Vagina (tissue), 2 donors: Measurements from ENCODE around the gene COL5A1. TPM values are rescaled to one million over a fixed set of nuclear protein-coding genes. Genes with fewer than 3 reads are reported as not detected.

Experiments used
- DNase-seq, 2 donors: peaks; one replicate each; pipeline ENCODE4 v3.0.0-alpha.2; 2017; ENCODE audit errors: extremely low spot score in 2 of 2
- H3K27ac ChIP-seq: fragments of 200-600 bp; sonication (generic); one replicate; pipeline ENCODE4 v1.5.1; 2019
- H3K27me3 ChIP-seq: fragments of 200-600 bp; sonication (generic); one replicate; pipeline ENCODE4 v1.5.1; 2019
- H3K36me3 ChIP-seq, 2 donors: fragments of 200-600 bp; sonication (generic); one replicate each; pipeline ENCODE4 v1.5.1; 2017 to 2019
- H3K4me1 ChIP-seq: fragments of 200-600 bp; sonication (generic); one replicate; pipeline ENCODE4 v1.5.1; 2019
- H3K4me3 ChIP-seq, 2 donors: fragments of 200-600 bp; sonication (generic); 1 replicate in 1 of 2; 2 replicates in 1 of 2; pipeline ENCODE4 v1.5.1; 2016 to 2019
- H3K9me3 ChIP-seq: fragments of 200-600 bp; sonication (generic); one replicate; pipeline ENCODE4 v1.5.1; 2019
- CTCF ChIP-seq, 3 experiments: fragments of 450-650 bp in 2 of 3; fragments of 200-600 bp in 1 of 3; sonication (generic) in 1 of 3; IDR thresholded peaks; one replicate each; pipeline ENCODE4 v1.5.1; 2017 to 2019; ENCODE audit warnings: antibody characterized with exemption in 3 of 3, mild to moderate bottlenecking in 2 of 3, moderate library complexity in 2 of 3
- POLR2A ChIP-seq, 2 donors: fragments of 450-650 bp; IDR thresholded peaks; one replicate each; pipeline ENCODE4 v1.6.1; 2017; ENCODE audit warnings: antibody characterized with exemption in 2 of 2, mild to moderate bottlenecking in 2 of 2, moderate library complexity in 2 of 2
- POLR2AphosphoS5 ChIP-seq, 2 donors: sonication (generic); formaldehyde crosslinking; IDR thresholded peaks; one replicate each; pipeline ENCODE4 v1.9.0; 2017; ENCODE audit warnings: antibody characterized with exemption in 2 of 2, mild to moderate bottlenecking in 2 of 2, low read depth in 1 of 2; ENCODE audit not compliant: insufficient read depth in 1 of 2
- intact Hi-C: fragments of 100-400 bp; cut with DNase I; formaldehyde crosslinking; loops from one replicate; pipeline ENCODE4 v1.15.1; 2023
- total RNA-seq: library from RNA; depleted of rRNA; stranded (reverse); fragments of >200 nt; gene quantifications from one replicate; pipeline ENCODE4 v1.2.3, GENCODE V29; 2016

Gene COL5A1
- total RNA-seq, 1 donor from 2014 or later: 36.6 TPM

- peaks cover 0 to 37% of the 10 kb centered on the region in 2 donors for H3K36me3 ChIP-seq
- no peaks in the 10 kb centered on the region for H3K9me3 ChIP-seq
- no peak for DNase-seq
- intact Hi-C loops: no loop called here
- TF ChIP-seq POLR2AphosphoS5 (IDR thresholded peaks at IDR 0.05; ENCODE audit: insufficient read depth in 1 of 2, low read depth in 1 of 2): no peak
- no peak for TF ChIP-seq CTCF (IDR thresholded peaks at IDR 0.05)
- no peak for TF ChIP-seq POLR2A (IDR thresholded peaks at IDR 0.05)
- no peak overlapping the region for H3K4me3 ChIP-seq
- H3K27ac ChIP-seq: no peak overlapping the region
- no peaks in the 10 kb centered on the region for H3K4me1 ChIP-seq
- no peaks in the 10 kb centered on the region for H3K27me3 ChIP-seq
Observed at GRCh38 chr9:134755221-134755907, 113.8 kb downstream of the COL5A1 start.

GRCh38 chr9:134756098-134756497 is 114.5 kb downstream of the COL5A1 start:
- Histone ChIP-seq H3K9me3 (no peaks in the 10 kb centered on the region), H3K4me3 (no peak overlapping the region), H3K36me3 (peaks cover 0 to 31% of the 10 kb centered on the region in 2 donors), H3K27ac (no peak overlapping the region), H3K27me3 (no peaks in the 10 kb centered on the region), H3K4me1 (no peaks in the 10 kb centered on the region)
- no peak for DNase-seq
- no peak for TF ChIP-seq POLR2AphosphoS5 (IDR thresholded peaks at IDR 0.05; ENCODE audit: insufficient read depth in 1 of 2, low read depth in 1 of 2)
- TF ChIP-seq CTCF (IDR thresholded peaks at IDR 0.05): no peak
- no peak for TF ChIP-seq POLR2A (IDR thresholded peaks at IDR 0.05)
- intact Hi-C loops: no loop called here

GRCh38 chr9:134757216-134757975 is 115.8 kb downstream of the COL5A1 start:
- TF ChIP-seq POLR2A (IDR thresholded peaks at IDR 0.05) (no peak), CTCF (IDR thresholded peaks at IDR 0.05) (no peak), POLR2AphosphoS5 (IDR thresholded peaks at IDR 0.05; ENCODE audit: insufficient read depth in 1 of 2, low read depth in 1 of 2) (no peak)
- H3K4me3 ChIP-seq: no peak overlapping the region

GRCh38 chr9:134758949-134759607 is 117.5 kb downstream of the COL5A1 start:
- Histone ChIP-seq H3K4me1 (no peaks in the 10 kb centered on the region), H3K36me3 (peaks cover 0 to 41% of the 10 kb centered on the region in 2 donors), H3K27me3 (no peaks in the 10 kb centered on the region), H3K27ac (no peak overlapping the region), H3K4me3 (no peak overlapping the region), H3K9me3 (no peaks in the 10 kb centered on the region)
- no peak for DNase-seq
- no peak for TF ChIP-seq CTCF (IDR thresholded peaks at IDR 0.05)
- no peak for TF ChIP-seq POLR2AphosphoS5 (IDR thresholded peaks at IDR 0.05; ENCODE audit: insufficient read depth in 1 of 2, low read depth in 1 of 2)
- TF ChIP-seq POLR2A (IDR thresholded peaks at IDR 0.05): no peak
- intact Hi-C loops: no loop called here

More at GRCh38 chr9:134757216-134757975, 115.8 kb downstream of the COL5A1 start:
- H3K36me3 ChIP-seq: peaks cover 0 to 44% of the 10 kb centered on the region in 2 donors
- no peaks in the 10 kb centered on the region for H3K4me1 ChIP-seq
- no peak overlapping the region for H3K27ac ChIP-seq
- no peaks in the 10 kb centered on the region for H3K9me3 ChIP-seq
- intact Hi-C loops: no loop called here
- DNase-seq: no peak
- no peaks in the 10 kb centered on the region for H3K27me3 ChIP-seq
